HepG2 (cell line): Measurements from ENCODE around the gene MINAR2. TPM values are rescaled to one million over a fixed set of nuclear protein-coding genes. Genes with fewer than 3 reads are reported as not detected.

Experiments
- CREB1 ChIP-seq, 2 experiments: fragments of 450-650 bp in 1 of 2; IDR thresholded peaks; 2 replicates each; pipeline ENCODE4 v1.6.1; 2016 to 2017; ENCODE audit warnings: control low read depth in 1 of 2, mild to moderate bottlenecking in 1 of 2, missing compliant biosample characterization in 1 of 2, missing genetic modification characterization in 1 of 2
- RXRB ChIP-seq: IDR thresholded peaks from 2 replicates; pipeline ENCODE4 v1.6.1; 2016; ENCODE audit warnings: borderline replicate concordance, missing genetic modification reagents, missing compliant biosample characterization
- SMYD3 ChIP-seq: sonication (generic); formaldehyde crosslinking; IDR thresholded peaks from 2 replicates; pipeline ENCODE4 v1.8.1; 2023; ENCODE audit warnings: mild to moderate bottlenecking, missing genetic modification reagents
- STAG1 ChIP-seq: sonication (generic); formaldehyde crosslinking; IDR thresholded peaks from 2 replicates; pipeline ENCODE4 v1.4.0; 2020; ENCODE audit warnings: missing genetic modification reagents
- XRCC5 ChIP-seq: fragments of 200-400 bp; formaldehyde crosslinking; optimal IDR thresholded peaks from 2 replicates; pipeline ENCODE3; 2017; ENCODE audit warnings: mild to moderate bottlenecking, low read length
- ZFX ChIP-seq: sonication (generic); formaldehyde crosslinking; IDR thresholded peaks from 2 replicates; pipeline ENCODE4 v1.4.0; 2020; ENCODE audit warnings: mild to moderate bottlenecking, low read depth, missing genetic modification reagents, moderate library complexity
- ZNF777 ChIP-seq: sonication (generic); formaldehyde crosslinking; IDR thresholded peaks from 2 replicates; pipeline ENCODE4 v1.4.0; 2020; ENCODE audit warnings: missing genetic modification reagents
- polyA plus RNA-seq, 8 experiments: library from polyadenylated mRNA; depleted of rRNA in 3 of 8; stranded (reverse) in 7 of 8; unstranded in 1 of 8; fragments of >200 nt; fragmentation: Illumina TruSeq in 4 of 8; extraction: Trizol in 4 of 8; gene quantifications; 2 replicates each; pipeline versions ENCODE4 v1.2.1 to v1.2.3, GENCODE V29; 2011 to 2016; ENCODE audit warnings: low read depth in 4 of 8, missing spikeins in 1 of 8, mixed read lengths in 1 of 8; ENCODE audit not compliant: insufficient read depth in 1 of 8
- total RNA-seq, 5 experiments: library from RNA; depleted of rRNA; stranded (reverse); fragments of >200 nt; fragmentation: Illumina TruSeq; extraction: Trizol; gene quantifications; 2 replicates each; pipeline ENCODE4 v1.2.3, GENCODE V29; 2016; ENCODE audit warnings: low read depth in 1 of 5
- TF ChIP-seq, protein P1 (sequence below), 2 experiments: sonication (generic) in 1 of 2; formaldehyde crosslinking in 1 of 2; IDR thresholded peaks; 2 replicates each; pipeline versions ENCODE4 v1.4.0 to v1.6.1; 2018 to 2020; ENCODE audit warnings: missing genetic modification reagents in 2 of 2, borderline replicate concordance in 1 of 2, low read depth in 1 of 2, mild to moderate bottlenecking in 1 of 2, missing biosample characterization in 1 of 2
- TF ChIP-seq, protein P2 (sequence below): sonication (generic); formaldehyde crosslinking; IDR thresholded peaks from 2 replicates; pipeline ENCODE4 v1.4.0; 2020; ENCODE audit warnings: low read depth, missing genetic modification reagents
- TF ChIP-seq, protein P3 (sequence below): sonication (generic); formaldehyde crosslinking; IDR thresholded peaks from 2 replicates; pipeline ENCODE4 v1.5.0; 2020; ENCODE audit warnings: mild to moderate bottlenecking, missing genetic modification reagents, moderate library complexity
- TF ChIP-seq, protein P4 (sequence below): sonication (generic); formaldehyde crosslinking; conservative IDR thresholded peaks from 2 replicates; pipeline ENCODE4 v1.8.0; 2022; ENCODE audit warnings: missing genetic modification reagents
- TF ChIP-seq, protein P5 (sequence below): sonication (generic); formaldehyde crosslinking; IDR thresholded peaks from 2 replicates; pipeline ENCODE4 v1.5.1; 2020; ENCODE audit warnings: missing genetic modification reagents, mild to moderate bottlenecking, borderline replicate concordance
- TF ChIP-seq, protein P6 (sequence below): sonication (generic); formaldehyde crosslinking; IDR thresholded peaks from 2 replicates; pipeline ENCODE4 v1.4.0; 2020; ENCODE audit warnings: low read depth, mild to moderate bottlenecking, missing genetic modification reagents
- TF ChIP-seq, protein P7 (sequence below): sonication (generic); formaldehyde crosslinking; IDR thresholded peaks from 2 replicates; pipeline ENCODE4 v1.4.0; 2020; ENCODE audit warnings: missing genetic modification reagents, mild to moderate bottlenecking, borderline replicate concordance

MINAR2 gene
- total and polyA plus RNA-seq, 2 of the 13 experiments (the other 11 are each of a cell fraction or from before 2014, with no cell fraction given) = not detected

DNA sequence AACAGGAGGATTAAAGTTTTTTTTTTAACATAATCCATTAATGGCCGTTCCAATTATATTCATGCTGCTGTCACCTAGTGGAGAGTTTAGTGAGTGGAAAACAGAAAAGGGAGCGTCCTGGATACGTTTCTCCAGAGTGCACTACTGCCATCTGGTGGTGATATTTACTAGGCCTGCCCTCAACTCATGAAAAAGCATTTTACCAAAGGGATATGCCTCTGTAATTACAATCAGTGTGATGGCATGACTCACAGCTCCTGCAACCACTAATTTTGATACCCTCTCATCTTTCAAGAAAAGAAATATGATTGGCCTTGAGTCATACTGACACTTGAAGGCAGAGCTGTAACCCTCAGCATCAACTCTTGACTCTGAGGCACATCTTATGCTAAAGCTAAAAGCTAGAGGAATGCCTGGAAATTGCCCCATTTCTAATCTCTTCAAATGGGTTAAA lies 20.1 kb downstream of the MINAR2 start (continued):
- TF ChIP-seq, protein P1, sequence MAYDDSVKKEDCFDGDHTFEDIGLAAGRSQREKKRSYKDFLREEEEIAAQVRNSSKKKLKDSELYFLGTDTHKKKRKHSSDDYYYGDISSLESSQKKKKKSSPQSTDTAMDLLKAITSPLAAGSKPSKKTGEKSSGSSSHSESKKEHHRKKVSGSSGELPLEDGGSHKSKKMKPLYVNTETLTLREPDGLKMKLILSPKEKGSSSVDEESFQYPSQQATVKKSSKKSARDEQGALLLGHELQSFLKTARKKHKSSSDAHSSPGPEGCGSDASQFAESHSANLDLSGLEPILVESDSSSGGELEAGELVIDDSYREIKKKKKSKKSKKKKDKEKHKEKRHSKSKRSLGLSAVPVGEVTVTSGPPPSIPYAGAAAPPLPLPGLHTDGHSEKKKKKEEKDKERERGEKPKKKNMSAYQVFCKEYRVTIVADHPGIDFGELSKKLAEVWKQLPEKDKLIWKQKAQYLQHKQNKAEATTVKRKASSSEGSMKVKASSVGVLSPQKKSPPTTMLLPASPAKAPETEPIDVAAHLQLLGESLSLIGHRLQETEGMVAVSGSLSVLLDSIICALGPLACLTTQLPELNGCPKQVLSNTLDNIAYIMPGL (CRISPR knock-in tag; IDR thresholded peaks at IDR 0.05; ENCODE audit: borderline replicate concordance in 1 of 2, low read depth in 1 of 2) = peak; percentile 21 to 61; a peak in 1 of 4 replicates
- TF ChIP-seq SMYD3 (no peak), ZNF777 (CRISPR knock-in tag) (no peak), RXRB (CRISPR knock-in tag) (0 out of 2 replicates have a peak, but pooled peaks have one; percentile 11), CREB1 (IDR thresholded peaks at IDR 0.05) (no peak), CREB1 (CRISPR knock-in tag; IDR thresholded peaks at IDR 0.05) (peak; percentile 37; the same call in 1 of the 2 replicates), ZFX (CRISPR knock-in tag) (no peak), XRCC5 (peak; percentile 23), STAG1 (peak; percentile 82)
- TF ChIP-seq, protein P2, sequence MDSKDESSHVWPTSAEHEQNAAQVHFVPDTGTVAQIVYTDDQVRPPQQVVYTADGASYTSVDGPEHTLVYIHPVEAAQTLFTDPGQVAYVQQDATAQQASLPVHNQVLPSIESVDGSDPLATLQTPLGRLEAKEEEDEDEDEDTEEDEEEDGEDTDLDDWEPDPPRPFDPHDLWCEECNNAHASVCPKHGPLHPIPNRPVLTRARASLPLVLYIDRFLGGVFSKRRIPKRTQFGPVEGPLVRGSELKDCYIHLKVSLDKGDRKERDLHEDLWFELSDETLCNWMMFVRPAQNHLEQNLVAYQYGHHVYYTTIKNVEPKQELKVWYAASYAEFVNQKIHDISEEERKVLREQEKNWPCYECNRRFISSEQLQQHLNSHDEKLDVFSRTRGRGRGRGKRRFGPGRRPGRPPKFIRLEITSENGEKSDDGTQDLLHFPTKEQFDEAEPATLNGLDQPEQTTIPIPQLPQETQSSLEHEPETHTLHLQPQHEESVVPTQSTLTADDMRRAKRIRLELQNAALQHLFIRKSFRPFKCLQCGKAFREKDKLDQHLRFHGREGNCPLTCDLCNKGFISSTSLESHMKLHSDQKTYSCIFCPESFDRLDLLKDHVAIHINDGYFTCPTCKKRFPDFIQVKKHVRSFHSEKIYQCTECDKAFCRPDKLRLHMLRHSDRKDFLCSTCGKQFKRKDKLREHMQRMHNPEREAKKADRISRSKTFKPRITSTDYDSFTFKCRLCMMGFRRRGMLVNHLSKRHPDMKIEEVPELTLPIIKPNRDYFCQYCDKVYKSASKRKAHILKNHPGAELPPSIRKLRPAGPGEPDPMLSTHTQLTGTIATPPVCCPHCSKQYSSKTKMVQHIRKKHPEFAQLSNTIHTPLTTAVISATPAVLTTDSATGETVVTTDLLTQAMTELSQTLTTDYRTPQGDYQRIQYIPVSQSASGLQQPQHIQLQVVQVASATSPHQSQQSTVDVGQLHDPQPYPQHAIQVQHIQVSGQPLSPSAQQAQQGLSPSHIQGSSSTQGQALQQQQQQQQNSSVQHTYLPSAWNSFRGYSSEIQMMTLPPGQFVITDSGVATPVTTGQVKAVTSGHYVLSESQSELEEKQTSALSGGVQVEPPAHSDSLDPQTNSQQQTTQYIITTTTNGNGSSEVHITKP (CRISPR knock-in tag) = no peak
- TF ChIP-seq, protein P3, sequence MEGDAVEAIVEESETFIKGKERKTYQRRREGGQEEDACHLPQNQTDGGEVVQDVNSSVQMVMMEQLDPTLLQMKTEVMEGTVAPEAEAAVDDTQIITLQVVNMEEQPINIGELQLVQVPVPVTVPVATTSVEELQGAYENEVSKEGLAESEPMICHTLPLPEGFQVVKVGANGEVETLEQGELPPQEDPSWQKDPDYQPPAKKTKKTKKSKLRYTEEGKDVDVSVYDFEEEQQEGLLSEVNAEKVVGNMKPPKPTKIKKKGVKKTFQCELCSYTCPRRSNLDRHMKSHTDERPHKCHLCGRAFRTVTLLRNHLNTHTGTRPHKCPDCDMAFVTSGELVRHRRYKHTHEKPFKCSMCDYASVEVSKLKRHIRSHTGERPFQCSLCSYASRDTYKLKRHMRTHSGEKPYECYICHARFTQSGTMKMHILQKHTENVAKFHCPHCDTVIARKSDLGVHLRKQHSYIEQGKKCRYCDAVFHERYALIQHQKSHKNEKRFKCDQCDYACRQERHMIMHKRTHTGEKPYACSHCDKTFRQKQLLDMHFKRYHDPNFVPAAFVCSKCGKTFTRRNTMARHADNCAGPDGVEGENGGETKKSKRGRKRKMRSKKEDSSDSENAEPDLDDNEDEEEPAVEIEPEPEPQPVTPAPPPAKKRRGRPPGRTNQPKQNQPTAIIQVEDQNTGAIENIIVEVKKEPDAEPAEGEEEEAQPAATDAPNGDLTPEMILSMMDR (CRISPR knock-in tag) = peak; percentile 91
- TF ChIP-seq, protein P4, sequence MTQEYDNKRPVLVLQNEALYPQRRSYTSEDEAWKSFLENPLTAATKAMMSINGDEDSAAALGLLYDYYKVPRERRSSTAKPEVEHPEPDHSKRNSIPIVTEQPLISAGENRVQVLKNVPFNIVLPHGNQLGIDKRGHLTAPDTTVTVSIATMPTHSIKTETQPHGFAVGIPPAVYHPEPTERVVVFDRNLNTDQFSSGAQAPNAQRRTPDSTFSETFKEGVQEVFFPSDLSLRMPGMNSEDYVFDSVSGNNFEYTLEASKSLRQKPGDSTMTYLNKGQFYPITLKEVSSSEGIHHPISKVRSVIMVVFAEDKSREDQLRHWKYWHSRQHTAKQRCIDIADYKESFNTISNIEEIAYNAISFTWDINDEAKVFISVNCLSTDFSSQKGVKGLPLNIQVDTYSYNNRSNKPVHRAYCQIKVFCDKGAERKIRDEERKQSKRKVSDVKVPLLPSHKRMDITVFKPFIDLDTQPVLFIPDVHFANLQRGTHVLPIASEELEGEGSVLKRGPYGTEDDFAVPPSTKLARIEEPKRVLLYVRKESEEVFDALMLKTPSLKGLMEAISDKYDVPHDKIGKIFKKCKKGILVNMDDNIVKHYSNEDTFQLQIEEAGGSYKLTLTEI (CRISPR knock-in tag) = no peak
- TF ChIP-seq, protein P5, sequence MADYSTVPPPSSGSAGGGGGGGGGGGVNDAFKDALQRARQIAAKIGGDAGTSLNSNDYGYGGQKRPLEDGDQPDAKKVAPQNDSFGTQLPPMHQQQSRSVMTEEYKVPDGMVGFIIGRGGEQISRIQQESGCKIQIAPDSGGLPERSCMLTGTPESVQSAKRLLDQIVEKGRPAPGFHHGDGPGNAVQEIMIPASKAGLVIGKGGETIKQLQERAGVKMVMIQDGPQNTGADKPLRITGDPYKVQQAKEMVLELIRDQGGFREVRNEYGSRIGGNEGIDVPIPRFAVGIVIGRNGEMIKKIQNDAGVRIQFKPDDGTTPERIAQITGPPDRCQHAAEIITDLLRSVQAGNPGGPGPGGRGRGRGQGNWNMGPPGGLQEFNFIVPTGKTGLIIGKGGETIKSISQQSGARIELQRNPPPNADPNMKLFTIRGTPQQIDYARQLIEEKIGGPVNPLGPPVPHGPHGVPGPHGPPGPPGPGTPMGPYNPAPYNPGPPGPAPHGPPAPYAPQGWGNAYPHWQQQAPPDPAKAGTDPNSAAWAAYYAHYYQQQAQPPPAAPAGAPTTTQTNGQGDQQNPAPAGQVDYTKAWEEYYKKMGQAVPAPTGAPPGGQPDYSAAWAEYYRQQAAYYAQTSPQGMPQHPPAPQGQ = no peak
- TF ChIP-seq, protein P6, sequence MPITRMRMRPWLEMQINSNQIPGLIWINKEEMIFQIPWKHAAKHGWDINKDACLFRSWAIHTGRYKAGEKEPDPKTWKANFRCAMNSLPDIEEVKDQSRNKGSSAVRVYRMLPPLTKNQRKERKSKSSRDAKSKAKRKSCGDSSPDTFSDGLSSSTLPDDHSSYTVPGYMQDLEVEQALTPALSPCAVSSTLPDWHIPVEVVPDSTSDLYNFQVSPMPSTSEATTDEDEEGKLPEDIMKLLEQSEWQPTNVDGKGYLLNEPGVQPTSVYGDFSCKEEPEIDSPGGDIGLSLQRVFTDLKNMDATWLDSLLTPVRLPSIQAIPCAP (CRISPR knock-in tag) = no peak
- TF ChIP-seq, protein P7, sequence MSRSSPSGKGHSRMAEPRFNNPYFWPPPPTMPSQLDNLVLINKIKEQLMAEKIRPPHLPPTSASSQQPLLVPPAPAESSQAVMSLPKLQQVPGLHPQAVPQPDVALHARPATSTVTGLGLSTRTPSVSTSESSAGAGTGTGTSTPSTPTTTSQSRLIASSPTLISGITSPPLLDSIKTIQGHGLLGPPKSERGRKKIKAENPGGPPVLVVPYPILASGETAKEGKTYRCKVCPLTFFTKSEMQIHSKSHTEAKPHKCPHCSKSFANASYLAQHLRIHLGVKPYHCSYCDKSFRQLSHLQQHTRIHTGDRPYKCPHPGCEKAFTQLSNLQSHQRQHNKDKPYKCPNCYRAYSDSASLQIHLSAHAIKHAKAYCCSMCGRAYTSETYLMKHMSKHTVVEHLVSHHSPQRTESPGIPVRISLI = peak; percentile 36; the same call in 1 of the 2 replicates
